GM18507 (cell line): ENCODE results near the gene REEP3.
"Not testable (repeated sequence)": the region's sequence is repeated elsewhere in the genome, so short reads cannot be mapped to it uniquely, and the experiment has no call there.

Source experiments
- DNase-seq: peaks from one replicate; pipeline ENCODE4 v3.0.0; 2011; ENCODE audit warnings: low read depth; ENCODE audit not compliant: insufficient read length; ENCODE audit errors: extremely low spot score
- FAIRE-seq: peaks from 2 replicates; lab custom pipeline; 2011; peaks lifted over from hg19 to GRCh38; lab: Jason Lieb, UNC

The REEP3 gene

DNA sequence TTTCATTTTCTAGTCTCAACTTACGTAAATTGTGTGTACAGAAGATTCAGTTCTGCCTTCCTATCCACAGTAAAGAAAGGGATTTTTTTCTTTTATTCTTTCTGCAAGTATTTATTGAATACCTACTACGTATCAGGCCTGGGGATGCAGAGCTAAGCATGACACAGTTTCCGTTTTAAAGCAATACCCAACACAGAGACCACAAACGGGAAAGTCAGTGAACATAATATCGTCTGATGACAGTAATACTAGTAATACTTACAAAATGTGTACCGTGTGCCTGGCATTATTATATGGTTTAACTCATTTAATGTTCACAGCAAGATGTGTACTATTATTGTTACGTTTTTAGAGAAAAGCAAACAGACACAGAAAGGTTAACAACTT, 22.4 kb downstream of the REEP3 start:
- FAIRE-seq: no peak

GRCh38 chr10:63544418-63544817, 23.2 kb downstream of the REEP3 start:
- FAIRE-seq (no peak), DNase-seq (no peak)

More for the DNA sequence above, 22.4 kb downstream of the REEP3 start:
- DNase-seq: no peak

GRCh38 chr10:63547628-63548360, 26.6 kb downstream of the REEP3 start:
- FAIRE-seq (no peak), DNase-seq (no peak)

DNA sequence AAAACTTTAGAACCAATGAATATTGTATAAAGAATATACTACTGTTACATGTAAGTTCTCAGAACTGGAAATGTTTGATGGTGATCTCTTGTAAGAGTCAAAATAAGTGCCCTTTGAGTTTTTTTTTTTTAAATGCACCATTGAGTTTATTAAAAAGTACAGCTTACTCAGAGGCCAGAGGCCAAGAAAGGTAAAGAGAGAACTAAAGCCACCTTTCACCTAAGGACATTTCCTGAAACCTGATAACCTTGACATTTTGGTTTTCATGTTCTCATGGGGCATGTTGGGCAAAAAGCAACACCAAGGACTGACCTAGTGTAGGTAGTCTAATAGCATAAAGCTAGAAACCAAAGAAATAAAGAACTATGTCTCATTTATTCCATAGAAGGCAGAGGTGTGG, 27.7 kb downstream of the REEP3 start:
- no peak for DNase-seq
- FAIRE-seq: no peak

- no peak for FAIRE-seq
- DNase-seq: no peak
Observed at GRCh38 chr10:63549810-63550209, 28.6 kb downstream of the REEP3 start.

DNA sequence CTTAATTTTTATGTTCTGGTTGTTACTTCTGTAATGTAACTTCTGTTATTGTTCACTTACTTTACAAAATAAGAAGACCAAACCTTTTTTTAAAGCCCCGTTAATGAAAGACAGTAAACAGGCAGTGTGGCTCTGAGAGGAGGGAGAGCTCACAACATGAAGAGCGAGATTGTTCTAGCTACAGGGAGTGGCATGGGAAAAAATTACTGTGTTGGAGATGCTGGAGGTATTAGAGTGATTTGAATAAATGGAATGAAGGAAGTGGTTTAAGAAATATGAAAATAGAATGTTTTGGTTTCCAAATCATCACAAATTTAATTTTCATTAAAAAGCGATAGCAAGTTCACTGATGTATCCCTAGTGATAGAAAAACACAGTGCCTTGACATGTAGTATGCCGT, 31.8 kb downstream of the REEP3 start:
- FAIRE-seq: no peak
- DNase-seq: no peak

- DNase-seq (no peak), FAIRE-seq (no peak)
Observed at GRCh38 chr10:63553473-63553872, 32.3 kb downstream of the REEP3 start.

DNA sequence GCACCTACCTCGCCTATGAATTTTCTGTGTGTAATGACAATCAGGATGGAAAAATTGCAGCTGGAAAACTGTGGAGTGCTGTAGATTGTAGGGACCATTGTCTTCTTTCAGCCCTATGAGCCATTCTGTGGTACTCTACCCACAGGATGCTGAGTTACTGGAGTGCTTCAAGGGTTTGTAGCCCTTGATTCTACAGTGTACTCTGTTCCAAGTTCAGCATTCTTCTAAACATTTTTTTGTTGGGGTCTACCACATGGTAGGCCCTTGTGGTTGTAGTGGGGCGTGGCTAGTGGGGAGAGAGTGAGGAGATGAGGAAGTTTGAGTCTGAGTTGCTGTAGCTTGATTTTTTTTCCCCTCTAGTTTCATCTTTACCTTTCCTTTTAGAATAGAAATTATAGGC, 33.5 kb downstream of the REEP3 start:
- DNase-seq: no peak
- FAIRE-seq: no peak

DNA sequence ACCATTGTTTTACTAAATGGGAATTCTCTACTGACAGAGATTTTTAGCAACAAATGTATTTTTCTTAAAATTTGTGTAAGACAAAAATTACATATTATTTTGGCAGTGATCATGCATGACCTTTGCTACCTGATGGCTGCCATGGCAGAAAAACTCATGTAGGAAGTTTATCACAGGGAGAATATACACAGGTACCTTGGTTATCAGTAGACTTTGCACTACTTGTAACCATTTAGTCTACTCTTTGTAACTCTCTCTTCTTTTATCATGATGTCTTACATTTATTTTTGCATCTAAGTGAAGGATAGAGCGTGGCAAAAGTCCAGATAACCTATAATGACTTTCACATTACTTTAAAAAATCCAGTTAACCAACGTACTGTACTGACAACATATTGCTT, 34.1 kb downstream of the REEP3 start:
- DNase-seq (no peak), FAIRE-seq (no peak)

- DNase-seq: no peak
- no peak for FAIRE-seq
Observed at GRCh38 chr10:63558132-63558784, 37.1 kb downstream of the REEP3 start.

GRCh38 chr10:63561341-63561740, 40.1 kb downstream of the REEP3 start:
- no peak for FAIRE-seq
- no peak for DNase-seq

- DNase-seq (no peak), FAIRE-seq (no peak)
Observed at GRCh38 chr10:63562391-63562790, 41.2 kb downstream of the REEP3 start.

- no peak for FAIRE-seq
- DNase-seq: no peak
Observed at GRCh38 chr10:63562857-63563256, 41.7 kb downstream of the REEP3 start.

DNA sequence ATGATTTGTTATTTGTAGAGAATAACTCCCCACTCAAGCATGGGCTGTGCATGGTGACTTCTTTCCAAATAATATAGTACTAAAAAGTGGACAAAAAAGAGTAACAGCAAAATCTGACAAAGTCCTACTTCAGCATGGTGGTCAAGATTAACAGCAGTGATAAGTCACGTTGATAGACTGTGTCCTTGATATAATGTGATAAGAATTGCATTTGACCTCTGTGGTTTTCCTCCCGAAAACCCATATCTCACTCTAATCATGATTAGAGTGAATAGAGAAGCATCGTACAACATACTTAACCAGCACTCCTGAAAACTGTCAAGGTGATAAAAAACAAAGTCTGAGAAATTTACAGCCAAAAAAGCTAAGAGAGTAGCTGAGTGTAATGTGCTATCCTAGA, 42.4 kb downstream of the REEP3 start:
- FAIRE-seq: no peak
- DNase-seq: no peak

GRCh38 chr10:63564731-63565130, 43.5 kb downstream of the REEP3 start:
- DNase-seq, FAIRE-seq: not testable (repeated sequence)

GRCh38 chr10:63573068-63573697, 52.0 kb downstream of the REEP3 start:
- DNase-seq (no peak), FAIRE-seq (peak; percentile 31)

DNA sequence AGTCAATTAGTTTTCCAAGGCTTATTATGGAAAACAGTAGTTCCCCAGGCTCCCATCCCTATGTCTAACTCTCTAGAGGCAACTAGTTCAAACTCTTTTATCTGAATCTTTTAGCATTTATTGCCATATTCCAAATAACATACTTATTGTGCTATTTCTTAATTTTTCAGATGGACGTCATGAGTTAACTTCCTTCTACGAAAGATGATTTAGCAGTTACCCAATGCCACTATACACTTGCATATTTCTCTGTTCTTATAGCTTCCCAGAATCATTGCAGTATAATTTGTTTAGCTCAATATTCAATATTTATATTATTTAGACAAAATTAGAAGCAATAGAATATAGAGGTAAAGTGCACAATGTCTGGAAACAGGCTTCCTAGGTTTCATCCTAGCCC, 52.8 kb downstream of the REEP3 start:
- DNase-seq: no peak
- FAIRE-seq: no peak

DNA sequence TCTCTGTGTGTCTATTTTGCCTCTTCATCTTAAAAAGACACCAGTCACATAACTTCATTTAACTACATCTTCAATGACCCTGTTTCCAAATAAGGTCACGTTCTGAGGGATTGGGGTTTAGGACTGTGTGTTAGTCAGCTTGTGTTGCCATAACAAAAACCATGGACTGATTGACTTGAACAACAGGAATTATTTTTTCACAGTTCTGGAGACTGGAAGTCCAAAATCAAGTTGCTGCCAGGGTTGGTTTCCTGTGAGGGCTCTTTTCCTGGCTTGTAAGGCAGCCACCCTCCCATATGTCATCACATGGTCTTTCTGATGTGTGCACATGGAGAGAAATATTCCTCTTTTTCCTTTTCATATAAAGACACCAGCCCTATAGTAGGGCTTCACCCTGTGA, 55.3 kb downstream of the REEP3 start:
- no peak for DNase-seq
- no peak for FAIRE-seq

DNA sequence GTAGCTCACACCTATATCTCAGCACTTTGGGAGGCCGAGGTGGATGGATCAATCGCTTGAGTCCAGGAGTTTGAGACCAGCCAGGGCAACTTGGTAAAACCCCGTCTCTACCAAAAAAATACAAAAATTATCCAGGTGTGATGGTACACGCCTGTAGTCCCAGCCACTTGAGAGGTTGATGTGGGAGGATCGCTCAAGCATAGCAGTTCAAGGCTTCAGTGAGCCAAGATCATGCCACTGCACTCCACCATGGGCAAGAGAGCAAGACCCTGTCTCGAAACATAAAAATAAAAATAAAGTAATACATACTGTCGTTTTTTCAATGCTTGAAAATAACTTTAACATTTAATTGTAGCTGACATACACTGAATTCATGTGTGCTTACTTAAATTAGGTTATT, 57.3 kb downstream of the REEP3 start:
- DNase-seq (no peak), FAIRE-seq (no peak)

- DNase-seq (no peak), FAIRE-seq (no peak)
Observed at GRCh38 chr10:63579371-63580014, 58.3 kb downstream of the REEP3 start.
